ENCODE results near the gene MYRF. TPM values are rescaled to one million over a fixed set of nuclear protein-coding genes. Genes with fewer than 3 reads are reported as not detected.

MYRF gene
- total RNA-seq, 4 donors from 2014 or later: 18.2 to 80.9 (median 49.9) TPM

- no peak for DNase-seq
- H3K9me3 ChIP-seq: no peaks in the 10 kb centered on the region
- no peak overlapping the region for H3K4me3 ChIP-seq
- TF ChIP-seq, protein P1, sequence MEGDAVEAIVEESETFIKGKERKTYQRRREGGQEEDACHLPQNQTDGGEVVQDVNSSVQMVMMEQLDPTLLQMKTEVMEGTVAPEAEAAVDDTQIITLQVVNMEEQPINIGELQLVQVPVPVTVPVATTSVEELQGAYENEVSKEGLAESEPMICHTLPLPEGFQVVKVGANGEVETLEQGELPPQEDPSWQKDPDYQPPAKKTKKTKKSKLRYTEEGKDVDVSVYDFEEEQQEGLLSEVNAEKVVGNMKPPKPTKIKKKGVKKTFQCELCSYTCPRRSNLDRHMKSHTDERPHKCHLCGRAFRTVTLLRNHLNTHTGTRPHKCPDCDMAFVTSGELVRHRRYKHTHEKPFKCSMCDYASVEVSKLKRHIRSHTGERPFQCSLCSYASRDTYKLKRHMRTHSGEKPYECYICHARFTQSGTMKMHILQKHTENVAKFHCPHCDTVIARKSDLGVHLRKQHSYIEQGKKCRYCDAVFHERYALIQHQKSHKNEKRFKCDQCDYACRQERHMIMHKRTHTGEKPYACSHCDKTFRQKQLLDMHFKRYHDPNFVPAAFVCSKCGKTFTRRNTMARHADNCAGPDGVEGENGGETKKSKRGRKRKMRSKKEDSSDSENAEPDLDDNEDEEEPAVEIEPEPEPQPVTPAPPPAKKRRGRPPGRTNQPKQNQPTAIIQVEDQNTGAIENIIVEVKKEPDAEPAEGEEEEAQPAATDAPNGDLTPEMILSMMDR (IDR thresholded peaks at IDR 0.05): no peak
- TF ChIP-seq POLR2A (IDR thresholded peaks at IDR 0.05): no peak
- no peak overlapping the region for H3K27ac ChIP-seq
- H3K27me3 ChIP-seq: no peaks in the 10 kb centered on the region
- H3K36me3 ChIP-seq: no peaks in the 10 kb centered on the region
- H3K4me1 ChIP-seq: peaks cover 0 to 12% (median 0%) of the 10 kb centered on the region in 4 donors
Measured at GRCh38 chr11:61762223-61762615, 9.8 kb downstream of the MYRF start.

- Histone ChIP-seq H3K36me3 (no peaks in the 10 kb centered on the region), H3K27me3 (no peaks in the 10 kb centered on the region), H3K4me1 (peaks cover 0 to 6% (median 0%) of the 10 kb centered on the region in 4 donors), H3K4me3 (no peak overlapping the region), H3K27ac (no peak overlapping the region), H3K9me3 (no peaks in the 10 kb centered on the region)
- no peak for DNase-seq
- TF ChIP-seq POLR2A (IDR thresholded peaks at IDR 0.05): no peak
- TF ChIP-seq, protein P1 (IDR thresholded peaks at IDR 0.05): no peak
Measured at GRCh38 chr11:61762798-61763197, 10.4 kb downstream of the MYRF start.

- no peak for TF ChIP-seq POLR2A (IDR thresholded peaks at IDR 0.05)
- TF ChIP-seq, protein P1 (IDR thresholded peaks at IDR 0.05): no peak
- no peaks in the 10 kb centered on the region for H3K4me1 ChIP-seq
- H3K27me3 ChIP-seq: no peaks in the 10 kb centered on the region
- no peak for DNase-seq
- H3K4me3 ChIP-seq: no peak overlapping the region
- H3K27ac ChIP-seq: no peak overlapping the region
- H3K9me3 ChIP-seq: no peaks in the 10 kb centered on the region
- no peaks in the 10 kb centered on the region for H3K36me3 ChIP-seq
Measured at GRCh38 chr11:61763930-61764605, 11.6 kb downstream of the MYRF start.

- H3K27me3 ChIP-seq: no peaks in the 10 kb centered on the region
- H3K27ac ChIP-seq: no peak overlapping the region
- H3K9me3 ChIP-seq: no peaks in the 10 kb centered on the region
- H3K4me1 ChIP-seq: no peaks in the 10 kb centered on the region
- H3K36me3 ChIP-seq: no peaks in the 10 kb centered on the region
- TF ChIP-seq, protein P1 (IDR thresholded peaks at IDR 0.05): no peak
- no peak for TF ChIP-seq POLR2A (IDR thresholded peaks at IDR 0.05)
- DNase-seq: no peak
- H3K4me3 ChIP-seq: no peak overlapping the region
Measured at GRCh38 chr11:61764606-61765260, 12.3 kb downstream of the MYRF start.

DNA sequence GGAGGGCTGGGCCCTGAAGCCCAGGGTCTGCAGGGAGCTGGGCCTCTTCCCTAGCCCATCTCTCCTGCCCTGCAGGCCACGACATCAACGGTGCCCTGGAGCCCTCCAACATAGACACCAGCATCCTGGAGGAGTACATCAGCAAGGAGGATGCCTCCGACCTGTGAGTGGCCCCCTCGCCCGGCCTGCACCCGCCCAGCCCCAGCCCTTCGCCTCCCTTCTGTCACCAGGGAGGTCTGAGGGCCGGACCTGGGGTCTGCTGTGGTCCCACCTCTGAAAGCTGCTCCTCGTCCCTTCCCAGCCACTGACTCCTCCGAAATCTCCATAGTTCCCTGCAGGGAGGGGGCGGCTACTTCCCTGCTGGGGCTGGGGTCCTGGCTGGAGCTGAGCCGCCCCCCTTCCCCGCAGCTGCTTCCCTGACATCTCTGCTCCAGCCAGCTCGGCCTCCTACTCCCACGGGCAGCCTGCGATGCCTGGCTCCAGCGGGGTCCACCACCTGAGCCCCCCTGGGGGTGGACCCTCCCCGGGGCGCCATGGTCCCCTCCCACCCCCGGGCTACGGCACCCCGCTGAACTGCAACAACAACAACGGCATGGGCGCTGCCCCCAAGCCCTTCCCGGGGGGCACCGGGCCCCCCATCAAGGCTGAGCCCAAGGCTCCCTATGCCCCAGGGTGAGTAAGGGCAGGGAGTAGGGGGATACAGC, 13.3 kb downstream of the MYRF start:
- TF ChIP-seq, protein P1 (IDR thresholded peaks at IDR 0.05): no peak
- no peak for TF ChIP-seq POLR2A (IDR thresholded peaks at IDR 0.05)
- Histone ChIP-seq H3K27me3 (no peaks in the 10 kb centered on the region), H3K36me3 (no peaks in the 10 kb centered on the region), H3K27ac (no peak overlapping the region), H3K9me3 (no peaks in the 10 kb centered on the region), H3K4me1 (no peaks in the 10 kb centered on the region), H3K4me3 (no peak overlapping the region)
- no peak for DNase-seq
